Neural progenitor cell (in vitro differentiated cells): ENCODE measurements around the gene CUBN. TPM values are rescaled to one million over a fixed set of nuclear protein-coding genes. Genes with fewer than 3 reads are reported as not detected.

Experiments used
- DNase-seq: peaks from one replicate; pipeline ENCODE4 v3.0.0-alpha.2; 2016; ENCODE audit warnings: low spot score
- H2AFZ ChIP-seq: fragments of 200-600 bp; sonication (generic); replicated peaks from 2 replicates; pipeline ENCODE4 v1.6.1; 2016; ENCODE audit warnings: antibody characterized with exemption
- H3F3A ChIP-seq: fragments of 200-600 bp; sonication (generic); 2 replicates; pipeline ENCODE4 v1.6.1; 2016; ENCODE audit warnings: antibody characterized with exemption, low read depth
- H3K27ac ChIP-seq: fragments of 200-600 bp; sonication (generic); 2 replicates; pipeline ENCODE4 v1.5.1; 2016; ENCODE audit warnings: mild to moderate bottlenecking
- H3K27me3 ChIP-seq: fragments of 200-600 bp; sonication (generic); 2 replicates; pipeline ENCODE4 v1.6.1; 2016; ENCODE audit warnings: mild to moderate bottlenecking, moderate library complexity
- H3K36me3 ChIP-seq: fragments of 200-600 bp; sonication (generic); 2 replicates; pipeline ENCODE4 v1.5.1; 2016
- H3K4me1 ChIP-seq: fragments of 200-600 bp; sonication (generic); 2 replicates; pipeline ENCODE4 v1.6.1; 2016; ENCODE audit warnings: mixed run types
- H3K4me2 ChIP-seq: fragments of 200-600 bp; sonication (generic); 2 replicates; pipeline ENCODE4 v1.6.1; 2016
- H3K4me3 ChIP-seq: fragments of 200-600 bp; sonication (generic); 2 replicates; pipeline ENCODE4 v1.5.1; 2016
- H3K79me2 ChIP-seq: fragments of 200-600 bp; sonication (generic); 2 replicates; pipeline ENCODE4 v1.6.1; 2016; ENCODE audit warnings: low read depth
- H3K9ac ChIP-seq: fragments of 200-600 bp; sonication (generic); 2 replicates; pipeline ENCODE4 v1.6.1; 2016
- H3K9me3 ChIP-seq: fragments of 200-600 bp; sonication (generic); 2 replicates; pipeline ENCODE4 v1.5.1; 2016; ENCODE audit warnings: low read depth
- H4K20me1 ChIP-seq: fragments of 200-600 bp; sonication (generic); 2 replicates; pipeline ENCODE4 v1.6.1; 2016; ENCODE audit warnings: low read depth
- H3K27ac Mint-ChIP-seq: 3 replicates; pipeline ENCODE4 v1.8.0; 2021; ENCODE audit warnings: mixed read lengths
- H3K27me3 Mint-ChIP-seq: 2 replicates; pipeline ENCODE4 v1.8.0; 2022; ENCODE audit warnings: low read depth, mild to moderate bottlenecking, inconsistent platforms, moderate library complexity, mixed read lengths; ENCODE audit not compliant: insufficient read depth
- H3K36me3 Mint-ChIP-seq: 3 replicates; pipeline ENCODE4 v1.8.0; 2021; ENCODE audit warnings: mixed read lengths
- H3K4me1 Mint-ChIP-seq: 3 replicates; pipeline ENCODE4 v1.8.0; 2021; ENCODE audit warnings: mixed read lengths
- H3K4me3 Mint-ChIP-seq: 3 replicates; pipeline ENCODE4 v1.8.0; 2021; ENCODE audit warnings: mild to moderate bottlenecking, moderate library complexity, mixed read lengths
- H3K9me3 Mint-ChIP-seq: 3 replicates; pipeline ENCODE4 v1.8.0; 2020; ENCODE audit warnings: mixed read lengths
- CTCF ChIP-seq: fragments of 200-600 bp; sonication (generic); IDR thresholded peaks from 2 replicates; pipeline ENCODE4 v1.5.1; 2017; ENCODE audit warnings: antibody characterized with exemption, mild to moderate bottlenecking
- EZH2 ChIP-seq: fragments of 200-600 bp; sonication (generic); IDR thresholded peaks from 2 replicates; pipeline ENCODE4 v1.6.1; 2017; ENCODE audit warnings: antibody characterized with exemption, mild to moderate bottlenecking, moderate library complexity
- EZH2phosphoT487 ChIP-seq: fragments of 200-600 bp; sonication (generic); IDR thresholded peaks from 2 replicates; pipeline ENCODE4 v1.6.1; 2017; ENCODE audit warnings: antibody characterized with exemption
- total RNA-seq: library from RNA; depleted of rRNA; stranded (reverse); fragments of >200 nt; gene quantifications from 2 replicates; pipeline ENCODE4 v1.2.3, GENCODE V29; 2015; ENCODE audit warnings: low replicate concordance

Gene CUBN
- total RNA-seq, 1 donor from 2014 or later = 2.2 TPM

GRCh38 chr10:16798571-16798970 lies 331.0 kb downstream of the CUBN start:
- H3K27me3 ChIP-seq = no peaks in the 10 kb centered on the region
- Mint-ChIP-seq H3K36me3 (peaks cover 2% of the 10 kb centered on the region), H3K4me1 (no peaks in the 10 kb centered on the region), H3K27me3 (no peaks in the 10 kb centered on the region), H3K9me3 (peaks cover 4% of the 10 kb centered on the region), H3K4me3 (no peak overlapping the region), H3K27ac (no peak overlapping the region)
- H3K4me2 ChIP-seq = no peak overlapping the region
- no peaks in the 10 kb centered on the region for H3F3A ChIP-seq
- no peak for DNase-seq
- no peak overlapping the region for H3K4me3 ChIP-seq
- TF ChIP-seq CTCF (no peak), EZH2phosphoT487 (no peak), EZH2 (no peak)
- H3K4me1 ChIP-seq = no peaks in the 10 kb centered on the region
- no peak overlapping the region for H3K9ac ChIP-seq
- H3K9me3 ChIP-seq = no peaks in the 10 kb centered on the region
- no peaks in the 10 kb centered on the region for H4K20me1 ChIP-seq
- no peak overlapping the region for H3K27ac ChIP-seq
- no peaks in the 10 kb centered on the region for H3K36me3 ChIP-seq
- no peak overlapping the region for H2AFZ ChIP-seq
- peaks cover 8% of the 10 kb centered on the region for H3K79me2 ChIP-seq

- no peaks in the 10 kb centered on the region for H3K27me3 ChIP-seq
- H3K4me1 ChIP-seq = no peaks in the 10 kb centered on the region
- H4K20me1 ChIP-seq = no peaks in the 10 kb centered on the region
- Mint-ChIP-seq H3K9me3 (peaks cover 4% of the 10 kb centered on the region), H3K4me1 (no peaks in the 10 kb centered on the region), H3K27me3 (no peaks in the 10 kb centered on the region), H3K4me3 (no peak overlapping the region), H3K27ac (no peak overlapping the region), H3K36me3 (peaks cover 9% of the 10 kb centered on the region)
- H3K9ac ChIP-seq = no peak overlapping the region
- TF ChIP-seq EZH2 (no peak), EZH2phosphoT487 (no peak), CTCF (no peak)
- no peaks in the 10 kb centered on the region for H3K79me2 ChIP-seq
- H3F3A ChIP-seq = no peaks in the 10 kb centered on the region
- H3K4me2 ChIP-seq = no peak overlapping the region
- H3K4me3 ChIP-seq = no peak overlapping the region
- no peak overlapping the region for H3K27ac ChIP-seq
- no peaks in the 10 kb centered on the region for H3K9me3 ChIP-seq
- no peak for DNase-seq
- H2AFZ ChIP-seq = no peak overlapping the region
- no peaks in the 10 kb centered on the region for H3K36me3 ChIP-seq
Measured at GRCh38 chr10:16795410-16796073, 334.1 kb downstream of the CUBN start.

- no peak overlapping the region for H3K4me3 ChIP-seq
- H3K4me2 ChIP-seq = no peak overlapping the region
- peaks cover 8% of the 10 kb centered on the region for H3K4me1 ChIP-seq
- H3K27me3 ChIP-seq = no peaks in the 10 kb centered on the region
- no peak overlapping the region for H3K9ac ChIP-seq
- H3K36me3 ChIP-seq = no peaks in the 10 kb centered on the region
- no peak overlapping the region for H3K27ac ChIP-seq
- Mint-ChIP-seq H3K4me3 (no peak overlapping the region), H3K27ac (no peak overlapping the region), H3K4me1 (peaks cover 10% of the 10 kb centered on the region), H3K9me3 (peaks cover 4% of the 10 kb centered on the region), H3K27me3 (no peaks in the 10 kb centered on the region), H3K36me3 (peaks cover 12% of the 10 kb centered on the region)
- H3F3A ChIP-seq = no peaks in the 10 kb centered on the region
- H3K79me2 ChIP-seq = no peaks in the 10 kb centered on the region
- TF ChIP-seq CTCF = no peak
- no peak for TF ChIP-seq EZH2phosphoT487
- no peak for TF ChIP-seq EZH2
- no peak for DNase-seq
- H2AFZ ChIP-seq = no peak overlapping the region
- H3K9me3 ChIP-seq = no peaks in the 10 kb centered on the region
- H4K20me1 ChIP-seq = no peaks in the 10 kb centered on the region
Measured at GRCh38 chr10:16794005-16794404, 335.6 kb downstream of the CUBN start.
